Endothelial cell of umbilical vein (primary cell): ENCODE measurements around the gene DDX56. TPM values are rescaled to one million over a fixed set of nuclear protein-coding genes. Genes with fewer than 3 reads are reported as not detected.
"Not testable (repeated sequence)": the region's sequence is repeated elsewhere in the genome, so short reads cannot be mapped to it uniquely, and the experiment has no call there.

Source experiments
- BruUV-seq: library from RNA; stranded (reverse); fragments of 400-500 nt; replicated peaks from 2 replicates; lab custom pipeline; 2021; lab: Mats Ljungman, UMichigan
- CTCF ChIA-PET: fragments of 300-600, 350-600 bp; sonication (Branson Sonifier 250); formaldehyde crosslinking; loops from one replicate; lab custom pipeline; 2021; ENCODE audit warnings: antibody characterized with exemption, inconsistent platforms; lab: Charles Lee
- POLR2A ChIA-PET: fragments of 300-600, 350-600 bp; sonication (Branson Sonifier 250); formaldehyde crosslinking; loops from one replicate; lab custom pipeline; 2021; ENCODE audit warnings: antibody characterized with exemption, inconsistent platforms; lab: Charles Lee
- DNase-seq: peaks from one replicate; pipeline ENCODE4 v3.0.0-alpha.2; 2011; ENCODE audit warnings: low read depth, low spot score
- FAIRE-seq: peaks from 2 replicates; lab custom pipeline; 2011; peaks lifted over from hg19 to GRCh38; lab: Jason Lieb, UNC
- H2AFZ ChIP-seq: 2 replicates; pipeline ENCODE4 v1.6.0; 2012; ENCODE audit warnings: low read depth, low read length, control low read depth, inconsistent platforms
- H3K27ac ChIP-seq: 2 replicates; pipeline ENCODE4 v1.5.1; 2011; ENCODE audit warnings: low read depth, mild to moderate bottlenecking, control low read depth, low read length, moderate library complexity; ENCODE audit not compliant: insufficient read depth
- H3K27me3 ChIP-seq, 2 experiments: 2 replicates each; pipeline versions ENCODE4 v1.6.0 to v1.6.1; 2011; ENCODE audit warnings: low read length in 2 of 2, mixed read lengths in 1 of 2; ENCODE audit not compliant: control insufficient read depth in 2 of 2, insufficient read depth in 2 of 2
- H3K36me3 ChIP-seq, 2 experiments: 2 replicates in 1 of 2; 3 replicates in 1 of 2; pipeline ENCODE4 v1.5.1; 2011; ENCODE audit warnings: low read length in 2 of 2, mild to moderate bottlenecking in 1 of 2, moderate library complexity in 1 of 2; ENCODE audit not compliant: control insufficient read depth in 2 of 2, insufficient read depth in 2 of 2; ENCODE audit errors: extremely low read depth in 1 of 2
- H3K4me1 ChIP-seq: 3 replicates; pipeline ENCODE4 v1.5.1; 2011; ENCODE audit warnings: mild to moderate bottlenecking, low read length; ENCODE audit not compliant: control insufficient read depth, insufficient read depth; ENCODE audit errors: extremely low read depth
- H3K4me2 ChIP-seq: 2 replicates; pipeline ENCODE4 v1.6.1; 2011; ENCODE audit warnings: low read length, control low read depth, mixed read lengths; ENCODE audit not compliant: insufficient read depth
- H3K4me3 ChIP-seq, 3 experiments: fragments of 200-600 bp in 1 of 3; sonication (generic), shearing (Covaris generic) in 1 of 3; replicated peaks in 1 of 3; 2 replicates each; pipeline ENCODE4 v1.5.1; 2011 to 2016; ENCODE audit warnings: control low read depth in 3 of 3, low read length in 3 of 3, mild to moderate bottlenecking in 2 of 3, inconsistent platforms in 1 of 3, low read depth in 1 of 3, moderate library complexity in 1 of 3; ENCODE audit not compliant: insufficient read depth in 1 of 3
- H3K79me2 ChIP-seq: 2 replicates; pipeline ENCODE4 v1.6.0; 2012; ENCODE audit warnings: low read length, inconsistent platforms; ENCODE audit not compliant: control insufficient read depth, insufficient read depth
- H3K9ac ChIP-seq: replicated peaks from 2 replicates; pipeline ENCODE3; 2011; ENCODE audit warnings: low read length, control low read depth; ENCODE audit not compliant: insufficient read depth; ENCODE audit errors: extremely low read depth
- H3K9me1 ChIP-seq: replicated peaks from 3 replicates; pipeline ENCODE4 v1.6.0; 2011; ENCODE audit warnings: mild to moderate bottlenecking, low read length; ENCODE audit not compliant: control insufficient read depth, insufficient read depth; ENCODE audit errors: extremely low read depth
- H3K9me3 ChIP-seq: replicated peaks from 2 replicates; pipeline ENCODE4 v1.5.1; 2012; ENCODE audit warnings: low read length, inconsistent platforms; ENCODE audit not compliant: control insufficient read depth, insufficient read depth
- H4K20me1 ChIP-seq: replicated peaks from 2 replicates; pipeline ENCODE3; 2011; ENCODE audit warnings: mild to moderate bottlenecking, low read length; ENCODE audit not compliant: control insufficient read depth, insufficient read depth; ENCODE audit errors: extremely low read depth
- CTCF ChIP-seq, 2 donors: IDR thresholded peaks; 1 replicate in 1 of 2; 2 replicates in 1 of 2; pipeline ENCODE4 v1.5.1; 2011; ENCODE audit warnings: low read length in 2 of 2, mild to moderate bottlenecking in 2 of 2, moderate library complexity in 2 of 2, control low read depth in 1 of 2, inconsistent platforms in 1 of 2, low read depth in 1 of 2; ENCODE audit not compliant: insufficient read depth in 1 of 2; ENCODE audit errors: extremely low read depth in 1 of 2
- EZH2 ChIP-seq: IDR thresholded peaks from 2 replicates; pipeline ENCODE4 v1.6.1; 2012; ENCODE audit warnings: borderline replicate concordance, low read depth, mild to moderate bottlenecking, moderate library complexity, low read length, inconsistent platforms; ENCODE audit not compliant: severe bottlenecking
- FOS ChIP-seq: IDR thresholded peaks from 2 replicates; pipeline ENCODE4 v1.6.1; 2011; ENCODE audit warnings: mild to moderate bottlenecking, low read length, moderate library complexity, borderline replicate concordance; ENCODE audit not compliant: insufficient read depth
- GATA2 ChIP-seq: IDR thresholded peaks from 2 replicates; pipeline ENCODE4 v1.7.0; 2011; ENCODE audit warnings: low read depth, mild to moderate bottlenecking, moderate library complexity, mixed read lengths, low read length; ENCODE audit not compliant: insufficient read length, insufficient read depth
- JUN ChIP-seq: IDR thresholded peaks from 2 replicates; pipeline ENCODE4 v1.6.1; 2011; ENCODE audit warnings: borderline replicate concordance, low read depth; ENCODE audit not compliant: insufficient read length, insufficient read depth
- MAX ChIP-seq: IDR thresholded peaks from 2 replicates; pipeline ENCODE4 v1.6.1; 2011; ENCODE audit not compliant: insufficient read depth, insufficient read length
- MYC ChIP-seq: IDR thresholded peaks from one replicate; pipeline ENCODE4 v1.6.1; 2011; ENCODE audit warnings: mild to moderate bottlenecking, low read depth, low read length
- POLR2A ChIP-seq: IDR thresholded peaks from 2 replicates; pipeline ENCODE4 v1.6.1; 2012; ENCODE audit warnings: low read depth, mild to moderate bottlenecking, control low read depth, low read length
- POLR2AphosphoS5 ChIP-seq: IDR thresholded peaks from 2 replicates; pipeline ENCODE4 v1.6.1; 2012; ENCODE audit warnings: low read depth, mild to moderate bottlenecking, control low read depth, low read length, moderate library complexity; ENCODE audit not compliant: insufficient read depth
- dilution Hi-C: fragments of 300-500 bp; cut with MboI; formaldehyde crosslinking; loops from one replicate; pipeline ENCODE4 v1.15.0; 2019; ENCODE audit warnings: low sequenced_read_pairs; ENCODE audit not compliant: extremely low pct_ligation_motif_present
- intact Hi-C: fragments of 100-400 bp; cut with micrococcal nuclease; formaldehyde crosslinking; loops from one replicate; pipeline ENCODE4 v1.10.0; 2022
- polyA plus RNA-seq, 4 experiments: library from polyadenylated mRNA; depleted of rRNA in 3 of 4; stranded (reverse) in 3 of 4; unstranded in 1 of 4; fragments of >200 nt; gene quantifications; 2 replicates each; pipeline versions ENCODE4 v1.2.1 to v1.2.3, GENCODE V29; 2011 to 2012; ENCODE audit warnings: missing spikeins in 1 of 4
- total RNA-seq: library from RNA; stranded (reverse); gene quantifications from 2 replicates; pipeline ENCODE4 v1.2.3, GENCODE V29; 2021

The DDX56 gene
- total and polyA plus RNA-seq, 2 donors (not counting 3 experiments of a cell fraction or from before 2014, with no cell fraction given) = 94.7 to 96.6 TPM

- Histone ChIP-seq H3K27me3 (peaks cover 2 to 6% of the 10 kb centered on the region in 2 experiments), H4K20me1 (no peaks in the 10 kb centered on the region), H3K4me1 (no peaks in the 10 kb centered on the region), H3K9ac (no peak overlapping the region), H3K4me2 (no peak overlapping the region), H3K27ac (no peak overlapping the region), H3K9me1 (no peaks in the 10 kb centered on the region), H3K36me3 (no peaks in the 10 kb centered on the region), H3K9me3 (no peaks in the 10 kb centered on the region), H3K79me2 (no peaks in the 10 kb centered on the region), H3K4me3 (no peak overlapping the region), H2AFZ (no peak overlapping the region)
- dilution Hi-C loops = no loop called here
- DNase-seq (no peak), FAIRE-seq (no peak)
- no TSS peak for BruUV-seq
- ChIA-PET CTCF (interaction anchor here (1.5 kb wide), 1 partner anchor 17 kb away, joined by 5 read pairs; the partner anchor contains the start of gene TMED4), POLR2A (no interaction called here)
- intact Hi-C loops = no loop called here
- TF ChIP-seq POLR2AphosphoS5 = no peak
- no peak for TF ChIP-seq JUN
- no peak for TF ChIP-seq CTCF (IDR thresholded peaks at IDR 0.05; ENCODE audit: extremely low read depth in 1 of 2, insufficient read depth in 1 of 2, low read depth in 1 of 2, low read length in 2 of 2)
- no peak for TF ChIP-seq GATA2
- TF ChIP-seq MYC = no peak
- TF ChIP-seq EZH2 = no peak
- no peak for TF ChIP-seq POLR2A
- TF ChIP-seq FOS = no peak
- TF ChIP-seq MAX = no peak
Observed at GRCh38 chr7:44599222-44599621, 25.5 kb upstream of the DDX56 start.

GRCh38 chr7:44597181-44597580 lies 23.5 kb upstream of the DDX56 start:
- H3K27me3 ChIP-seq, H3K9me1 ChIP-seq, CTCF ChIA-PET, H4K20me1 ChIP-seq, H3K4me1 ChIP-seq, H3K79me2 ChIP-seq, FAIRE-seq, BruUV-seq, dilution Hi-C loops, H2AFZ ChIP-seq, H3K27ac ChIP-seq, H3K36me3 ChIP-seq, intact Hi-C loops, H3K9me3 ChIP-seq, DNase-seq, H3K4me3 ChIP-seq, H3K4me2 ChIP-seq, H3K9ac ChIP-seq: not testable (repeated sequence)
- POLR2A ChIA-PET = interaction anchor here (0.7 kb wide), 1 partner anchor 102 kb away, joined by 7 read pairs; no protein-coding TSS in a partner anchor
